ENCODE measurements around the gene GLIS1. TPM values are rescaled to one million over a fixed set of nuclear protein-coding genes. Genes with fewer than 3 reads are reported as not detected.
A peak's percentile ranks its signal among the peaks of the same experiment; 100 is the strongest.

Gene GLIS1
- total RNA-seq, 1 donor from 2014 or later, result 1.2 TPM

GRCh38 chr1:53639996-53640700 lies 98.8 kb downstream of the GLIS1 start:
- Histone ChIP-seq H3K4me3 (no peak overlapping the region), H3K36me3 (no peaks in the 10 kb centered on the region), H3K27ac (no peak overlapping the region), H3K27me3 (no peaks in the 10 kb centered on the region), H3K9me3 (no peaks in the 10 kb centered on the region), H3K4me1 (peaks cover 6% of the 10 kb centered on the region)
- TF ChIP-seq POLR2AphosphoS5 (IDR thresholded peaks at IDR 0.05; ENCODE audit: insufficient read depth in 1 of 2, low read depth in 1 of 2) (no peak), POLR2A (IDR thresholded peaks at IDR 0.05) (no peak)
- TF ChIP-seq, protein P1, sequence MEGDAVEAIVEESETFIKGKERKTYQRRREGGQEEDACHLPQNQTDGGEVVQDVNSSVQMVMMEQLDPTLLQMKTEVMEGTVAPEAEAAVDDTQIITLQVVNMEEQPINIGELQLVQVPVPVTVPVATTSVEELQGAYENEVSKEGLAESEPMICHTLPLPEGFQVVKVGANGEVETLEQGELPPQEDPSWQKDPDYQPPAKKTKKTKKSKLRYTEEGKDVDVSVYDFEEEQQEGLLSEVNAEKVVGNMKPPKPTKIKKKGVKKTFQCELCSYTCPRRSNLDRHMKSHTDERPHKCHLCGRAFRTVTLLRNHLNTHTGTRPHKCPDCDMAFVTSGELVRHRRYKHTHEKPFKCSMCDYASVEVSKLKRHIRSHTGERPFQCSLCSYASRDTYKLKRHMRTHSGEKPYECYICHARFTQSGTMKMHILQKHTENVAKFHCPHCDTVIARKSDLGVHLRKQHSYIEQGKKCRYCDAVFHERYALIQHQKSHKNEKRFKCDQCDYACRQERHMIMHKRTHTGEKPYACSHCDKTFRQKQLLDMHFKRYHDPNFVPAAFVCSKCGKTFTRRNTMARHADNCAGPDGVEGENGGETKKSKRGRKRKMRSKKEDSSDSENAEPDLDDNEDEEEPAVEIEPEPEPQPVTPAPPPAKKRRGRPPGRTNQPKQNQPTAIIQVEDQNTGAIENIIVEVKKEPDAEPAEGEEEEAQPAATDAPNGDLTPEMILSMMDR (IDR thresholded peaks at IDR 0.05), result no peak
- intact Hi-C loops (cut with DNase I), result no loop called here
- DNase-seq (ENCODE audit: extremely low spot score in 2 of 2), result no peak

- no peaks in the 10 kb centered on the region for H3K9me3 ChIP-seq
- H3K36me3 ChIP-seq, result no peaks in the 10 kb centered on the region
- H3K4me1 ChIP-seq, result peaks cover 6% of the 10 kb centered on the region
- intact Hi-C loops (cut with DNase I), result no loop called here
- H3K4me3 ChIP-seq, result no peak overlapping the region
- no peak overlapping the region for H3K27ac ChIP-seq
- no peak for DNase-seq (ENCODE audit: extremely low spot score in 2 of 2)
- no peaks in the 10 kb centered on the region for H3K27me3 ChIP-seq
- peak in 1 of 2 donors; percentile 21 for TF ChIP-seq POLR2AphosphoS5 (IDR thresholded peaks at IDR 0.05; ENCODE audit: insufficient read depth in 1 of 2, low read depth in 1 of 2)
- no peak for TF ChIP-seq POLR2A (IDR thresholded peaks at IDR 0.05)
- TF ChIP-seq, protein P1 (IDR thresholded peaks at IDR 0.05), result no peak
Observed at GRCh38 chr1:53639251-53639763, 99.7 kb downstream of the GLIS1 start.

- no peak overlapping the region for H3K4me3 ChIP-seq
- no peaks in the 10 kb centered on the region for H3K36me3 ChIP-seq
- peaks cover 6% of the 10 kb centered on the region for H3K4me1 ChIP-seq
- H3K27ac ChIP-seq, result no peak overlapping the region
- peak in 1 of 2 donors; percentile 79 for DNase-seq (ENCODE audit: extremely low spot score in 2 of 2)
- TF ChIP-seq POLR2A (IDR thresholded peaks at IDR 0.05) (no peak), POLR2AphosphoS5 (IDR thresholded peaks at IDR 0.05; ENCODE audit: insufficient read depth in 1 of 2, low read depth in 1 of 2) (no peak)
- TF ChIP-seq, protein P1 (IDR thresholded peaks at IDR 0.05), result no peak
- no peaks in the 10 kb centered on the region for H3K9me3 ChIP-seq
- intact Hi-C loops (cut with DNase I), result no loop called here
- H3K27me3 ChIP-seq, result no peaks in the 10 kb centered on the region
Observed at GRCh38 chr1:53638360-53639035, 100.5 kb downstream of the GLIS1 start.

GRCh38 chr1:53637511-53638359 lies 101.2 kb downstream of the GLIS1 start:
- Histone ChIP-seq H3K9me3 (no peaks in the 10 kb centered on the region), H3K36me3 (no peaks in the 10 kb centered on the region), H3K27ac (no peak overlapping the region), H3K4me1 (peaks cover 6% of the 10 kb centered on the region), H3K27me3 (no peaks in the 10 kb centered on the region), H3K4me3 (no peak overlapping the region)
- intact Hi-C loops (cut with DNase I), result no loop called here
- peak in 1 of 2 donors; percentile 58 for DNase-seq (ENCODE audit: extremely low spot score in 2 of 2)
- no peak for TF ChIP-seq POLR2AphosphoS5 (IDR thresholded peaks at IDR 0.05; ENCODE audit: insufficient read depth in 1 of 2, low read depth in 1 of 2)
- TF ChIP-seq, protein P1 (IDR thresholded peaks at IDR 0.05), result no peak
- no peak for TF ChIP-seq POLR2A (IDR thresholded peaks at IDR 0.05)

Measured in vagina (tissue), 2 donors.